Stimulated activated naive CD4-positive, alpha-beta T cell treated with Interleukin-2 at 50 U/mL for 16 hours (primary cell): ENCODE data around the gene ACIN1.

Source experiments
- DNase-seq: peaks from one replicate; lab custom pipeline; 2025; lab: John Stamatoyannopoulos, UW

Gene ACIN1

GRCh38 chr14:23056956-23057756, 37.8 kb downstream of the ACIN1 start, which contains the start of gene CDH24:
Gene CDH24 (minus strand): TSS chr14:23057520. CDS start chr14:23055733, 1,787 bp downstream.
- DNase-seq = no peak

DNA sequence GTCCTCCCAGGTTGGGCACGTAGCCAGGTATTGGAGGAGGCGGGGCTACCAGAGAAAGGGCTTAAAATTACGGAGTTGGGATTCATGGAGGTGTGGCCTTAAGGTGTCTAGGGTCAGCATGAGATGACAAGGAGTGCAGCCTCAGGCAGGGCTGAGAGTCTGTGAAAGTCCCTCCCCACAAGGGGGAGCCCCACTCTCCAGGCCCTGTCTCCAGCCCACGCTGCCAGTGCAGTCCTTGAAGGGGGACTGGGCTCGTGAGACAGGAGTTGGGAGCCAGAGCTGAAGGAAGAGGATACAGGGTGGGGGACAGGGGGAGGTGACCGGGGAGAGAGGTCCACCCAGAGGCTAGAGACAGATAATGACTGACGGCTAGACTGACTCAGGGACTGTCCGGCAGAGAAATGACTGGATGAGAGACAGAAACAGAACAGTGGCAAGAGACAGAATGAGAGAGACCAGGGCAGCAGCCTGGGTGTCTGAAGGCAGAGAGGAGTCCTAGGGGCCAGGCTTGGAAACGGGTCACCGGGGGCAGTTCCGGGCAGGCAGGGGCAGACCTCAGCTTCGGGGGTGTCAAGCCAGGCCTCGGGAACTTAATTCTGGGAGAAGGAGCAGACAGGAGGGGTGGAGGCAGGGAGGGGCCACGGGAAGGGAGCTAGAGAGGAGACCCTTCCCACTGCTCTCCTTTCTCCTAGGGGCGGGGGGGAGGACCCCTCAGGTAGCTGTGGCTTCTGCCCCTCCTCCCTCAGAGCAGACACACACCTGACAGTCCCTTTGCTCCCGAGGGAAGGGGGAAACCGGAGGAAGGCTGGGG, 38.6 kb downstream of the ACIN1 start:
- DNase-seq = no peak

DNA sequence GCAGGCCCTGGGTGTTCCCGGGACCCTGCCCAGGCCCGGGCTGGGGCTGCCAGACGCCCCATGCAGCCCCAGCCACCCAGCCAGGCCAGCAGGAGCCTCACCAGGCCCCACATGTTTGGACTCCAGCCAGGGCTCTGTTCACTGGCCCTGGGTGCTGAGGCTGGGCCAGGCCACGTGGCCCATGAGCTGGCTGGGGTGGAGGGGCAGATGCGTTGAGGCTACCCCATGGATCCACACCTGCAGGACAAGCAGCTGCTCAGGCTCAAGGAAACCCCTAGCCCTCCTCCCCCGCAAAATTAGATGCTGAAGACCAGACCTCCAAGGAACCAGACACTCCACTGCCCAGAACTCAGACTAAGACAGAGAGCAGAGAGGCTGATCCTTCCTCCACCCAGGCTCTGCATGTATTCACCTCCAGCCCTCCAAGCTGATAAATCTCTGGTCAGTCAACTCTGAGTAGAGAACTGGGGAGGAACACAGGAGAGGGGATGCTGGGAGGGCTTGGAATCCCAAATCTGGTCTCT, 39.3 kb downstream of the ACIN1 start:
- DNase-seq = no peak

DNA sequence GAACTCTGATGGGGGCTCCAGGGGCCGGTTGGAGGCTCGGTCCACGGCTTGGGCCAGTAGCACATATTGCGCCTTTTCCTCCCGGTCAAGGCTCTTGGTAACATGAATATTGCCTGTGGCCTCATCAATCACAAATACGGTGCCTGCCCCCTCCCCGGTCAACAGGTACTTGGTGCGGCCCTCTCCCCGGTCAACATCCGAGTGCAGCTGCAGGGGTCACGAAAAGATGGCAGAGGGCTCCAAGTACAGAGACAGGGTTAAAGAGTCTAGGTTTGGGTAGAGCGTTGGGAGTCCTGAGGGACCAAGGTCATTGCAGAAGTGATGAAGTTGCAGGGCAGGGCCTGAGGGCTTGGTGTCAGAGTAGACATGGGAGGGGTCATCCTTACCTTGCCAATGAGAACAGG, 39.8 kb downstream of the ACIN1 start:
- no peak for DNase-seq

GRCh38 chr14:23054000-23054811, 40.7 kb downstream of the ACIN1 start:
- no peak for DNase-seq

DNA sequence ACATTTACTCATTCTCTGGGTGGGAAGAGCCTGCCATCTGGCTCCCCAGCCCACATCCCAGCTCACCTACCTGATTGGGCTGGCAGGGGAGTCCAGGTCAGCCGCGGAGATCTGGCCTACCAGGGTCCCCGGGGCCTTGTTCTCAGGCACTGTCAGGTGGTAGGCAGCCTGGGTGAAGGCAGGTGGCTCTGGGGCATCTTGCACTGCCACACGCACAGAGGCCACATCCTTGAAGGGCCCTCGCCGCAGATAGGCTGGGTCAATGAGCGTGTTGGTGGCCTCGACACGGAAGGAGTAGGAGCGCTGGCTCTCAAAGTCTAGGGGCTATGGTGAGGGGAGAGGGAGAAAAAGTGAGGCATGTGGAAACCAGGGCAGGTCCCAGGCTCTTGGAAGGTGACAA, 41.5 kb downstream of the ACIN1 start:
- DNase-seq = no peak

DNA sequence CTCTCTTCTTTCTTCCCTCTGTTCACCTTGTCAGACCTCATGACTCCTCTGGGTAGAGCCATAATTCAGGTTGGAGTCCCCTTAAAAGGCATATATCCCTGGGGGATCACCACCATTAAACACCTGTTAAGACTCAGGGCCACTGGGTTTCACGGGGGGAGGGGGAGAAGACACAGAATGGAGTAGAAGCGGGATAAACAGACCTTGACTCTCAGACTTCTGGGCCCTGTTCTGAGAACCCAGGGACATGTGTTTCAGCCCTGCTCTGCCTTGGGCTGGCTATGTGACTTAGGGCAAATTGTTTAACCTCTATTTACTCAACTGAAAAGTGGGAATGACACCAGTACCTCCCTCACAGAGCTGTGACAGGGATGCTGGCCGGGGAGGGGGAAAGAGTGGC, 42.3 kb downstream of the ACIN1 start:
- no peak for DNase-seq

- no peak for DNase-seq
Observed at GRCh38 chr14:23052182-23052623, 42.7 kb downstream of the ACIN1 start.

GRCh38 chr14:23051141-23052057, 43.5 kb downstream of the ACIN1 start:
- DNase-seq = no peak

GRCh38 chr14:23049011-23049410, 45.9 kb downstream of the ACIN1 start:
- no peak for DNase-seq

GRCh38 chr14:23047751-23048693, 46.9 kb downstream of the ACIN1 start:
- no peak for DNase-seq

- no peak for DNase-seq
Observed at GRCh38 chr14:23047034-23047634, 47.8 kb downstream of the ACIN1 start.

GRCh38 chr14:23045419-23046357, 49.2 kb downstream of the ACIN1 start:
- DNase-seq = no peak

DNA sequence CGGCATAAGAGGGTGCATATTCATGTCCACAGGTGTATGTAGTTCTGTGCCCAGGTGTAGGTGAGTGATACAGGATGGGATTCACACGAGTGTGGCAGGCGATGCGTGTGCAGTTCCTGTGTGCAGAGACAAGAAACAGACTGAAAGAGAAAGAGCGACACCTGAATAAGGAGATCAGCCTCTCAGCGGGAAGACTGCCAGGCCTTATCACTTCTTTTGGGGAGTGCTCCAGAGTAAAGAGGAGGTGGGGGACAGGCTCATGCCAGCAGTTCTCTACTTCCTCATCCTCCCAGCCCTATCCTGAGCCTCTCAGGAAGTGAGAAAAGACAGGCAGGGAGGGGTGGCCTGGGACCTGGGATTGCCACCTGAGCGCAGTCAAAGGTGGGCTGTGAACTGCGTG, 50.1 kb downstream of the ACIN1 start:
- DNase-seq = no peak

DNA sequence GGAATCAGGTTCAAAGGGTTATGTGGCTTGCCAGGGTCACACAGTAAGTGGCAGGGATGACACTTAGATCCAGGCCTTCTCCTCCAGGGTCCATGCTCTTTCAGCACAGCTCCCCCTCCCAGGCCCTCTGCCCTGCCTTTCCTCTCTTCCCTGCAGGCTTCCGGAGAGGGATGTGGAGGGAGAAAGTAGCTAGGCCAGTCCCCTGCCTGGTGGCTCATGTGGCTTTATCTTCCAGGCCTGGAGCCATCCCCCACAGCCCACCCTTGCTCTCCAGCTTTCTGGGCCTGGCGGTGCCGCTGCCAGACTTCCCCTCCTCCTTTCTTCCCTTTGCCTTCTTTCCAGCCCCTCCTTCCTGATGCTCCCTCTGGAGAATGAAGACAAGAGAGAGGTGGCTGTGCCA, 51.2 kb downstream of the ACIN1 start:
- DNase-seq = no peak

- DNase-seq = no peak
Observed at GRCh38 chr14:23043145-23043544, 51.8 kb downstream of the ACIN1 start.

DNA sequence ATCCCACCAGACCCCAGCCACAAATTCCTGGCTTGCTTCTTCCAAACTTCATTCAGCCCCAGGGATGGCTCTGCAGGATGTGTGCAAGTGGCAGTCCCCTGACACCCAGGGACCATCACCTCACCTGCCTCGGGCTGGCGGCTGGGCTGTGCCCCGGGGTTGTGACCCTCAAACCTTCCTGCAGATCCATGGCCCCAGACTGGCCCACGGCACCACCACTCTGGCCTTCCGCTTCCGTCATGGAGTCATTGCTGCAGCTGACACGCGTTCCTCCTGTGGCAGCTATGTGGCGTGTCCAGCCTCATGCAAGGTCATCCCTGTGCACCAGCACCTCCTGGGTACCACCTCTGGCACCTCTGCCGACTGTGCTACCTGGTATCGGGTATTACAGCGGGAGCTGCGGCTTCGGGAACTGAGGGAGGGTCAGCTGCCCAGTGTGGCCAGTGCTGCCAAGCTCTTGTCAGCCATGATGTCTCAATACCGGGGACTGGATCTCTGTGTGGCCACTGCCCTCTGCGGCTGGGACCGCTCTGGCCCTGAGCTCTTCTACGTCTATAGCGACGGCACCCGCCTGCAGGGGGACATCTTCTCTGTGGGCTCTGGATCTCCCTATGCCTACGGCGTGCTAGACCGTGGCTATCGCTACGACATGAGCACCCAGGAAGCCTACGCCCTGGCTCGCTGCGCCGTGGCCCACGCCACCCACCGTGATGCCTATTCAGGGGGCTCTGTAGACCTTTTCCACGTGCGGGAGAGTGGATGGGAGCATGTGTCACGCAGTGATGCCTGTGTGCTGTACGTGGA, 52.6 kb downstream of the ACIN1 start, which contains the start of gene PSMB11:
TSS of gene PSMB11 (plus strand) at position 51 of the 804 bp plus-strand sequence. CDS start at position 65, 14 bp downstream.
- DNase-seq = no peak
